Fibroblast of villous mesenchyme (primary cell): ENCODE data around the gene LSM3. TPM values are rescaled to one million over a fixed set of nuclear protein-coding genes. Genes with fewer than 3 reads are reported as not detected.

Source experiments
- DNase-seq: peaks from one replicate; pipeline ENCODE4 v3.0.0-alpha.2; 2010; ENCODE audit warnings: low read depth
- H3K4me3 ChIP-seq: 2 replicates; pipeline ENCODE4 v1.5.1; 2011; ENCODE audit warnings: low read depth, mild to moderate bottlenecking, low read length
- CTCF ChIP-seq: IDR thresholded peaks from 2 replicates; pipeline ENCODE4 v1.5.1; 2012; ENCODE audit warnings: low read depth, mild to moderate bottlenecking, low read length; ENCODE audit not compliant: insufficient read depth
- total RNA-seq: library from RNA; depleted of rRNA; stranded (reverse); fragments of >200 nt; gene quantifications from 2 replicates; pipeline ENCODE4 v1.2.3, GENCODE V29; 2012

The LSM3 gene
- total RNA-seq, 1 donor, result 7.3 TPM

- TF ChIP-seq CTCF, result no peak
- no peak for DNase-seq
- no peak overlapping the region for H3K4me3 ChIP-seq
Observed at GRCh38 chr3:14152963-14153355, 25.7 kb upstream of the LSM3 start.

- no peak for TF ChIP-seq CTCF
- H3K4me3 ChIP-seq, result no peak overlapping the region
- DNase-seq, result no peak
Observed at GRCh38 chr3:14153663-14154062, 25.0 kb upstream of the LSM3 start.

- no peak for DNase-seq
- no peak for TF ChIP-seq CTCF
- H3K4me3 ChIP-seq, result no peak overlapping the region
Observed at GRCh38 chr3:14154276-14154675, 24.3 kb upstream of the LSM3 start.

- no peak for TF ChIP-seq CTCF
- no peak overlapping the region for H3K4me3 ChIP-seq
- no peak for DNase-seq
Observed at GRCh38 chr3:14154895-14155440, 23.6 kb upstream of the LSM3 start.

- no peak for DNase-seq
- no peak overlapping the region for H3K4me3 ChIP-seq
- TF ChIP-seq CTCF, result no peak
Observed at GRCh38 chr3:14156201-14156600, 22.4 kb upstream of the LSM3 start.

GRCh38 chr3:14156843-14157561 lies 21.6 kb upstream of the LSM3 start:
- TF ChIP-seq CTCF, result no peak
- DNase-seq, result no peak

GRCh38 chr3:14157951-14158350 lies 20.7 kb upstream of the LSM3 start:
- no peak for DNase-seq
- no peak overlapping the region for H3K4me3 ChIP-seq
- TF ChIP-seq CTCF, result no peak

More at GRCh38 chr3:14156843-14157561, 21.6 kb upstream of the LSM3 start:
- H3K4me3 ChIP-seq, result no peak overlapping the region
